Measurements from ENCODE around the gene PLAAT1. TPM values are rescaled to one million over a fixed set of nuclear protein-coding genes. Genes with fewer than 3 reads are reported as not detected.

Gene PLAAT1
- 1 to 10 TPM; 3.1 to 4.8 (median 3.4) TPM for polyA plus RNA-seq (ENCODE audit: insufficient read length in 4 of 4)

DNA sequence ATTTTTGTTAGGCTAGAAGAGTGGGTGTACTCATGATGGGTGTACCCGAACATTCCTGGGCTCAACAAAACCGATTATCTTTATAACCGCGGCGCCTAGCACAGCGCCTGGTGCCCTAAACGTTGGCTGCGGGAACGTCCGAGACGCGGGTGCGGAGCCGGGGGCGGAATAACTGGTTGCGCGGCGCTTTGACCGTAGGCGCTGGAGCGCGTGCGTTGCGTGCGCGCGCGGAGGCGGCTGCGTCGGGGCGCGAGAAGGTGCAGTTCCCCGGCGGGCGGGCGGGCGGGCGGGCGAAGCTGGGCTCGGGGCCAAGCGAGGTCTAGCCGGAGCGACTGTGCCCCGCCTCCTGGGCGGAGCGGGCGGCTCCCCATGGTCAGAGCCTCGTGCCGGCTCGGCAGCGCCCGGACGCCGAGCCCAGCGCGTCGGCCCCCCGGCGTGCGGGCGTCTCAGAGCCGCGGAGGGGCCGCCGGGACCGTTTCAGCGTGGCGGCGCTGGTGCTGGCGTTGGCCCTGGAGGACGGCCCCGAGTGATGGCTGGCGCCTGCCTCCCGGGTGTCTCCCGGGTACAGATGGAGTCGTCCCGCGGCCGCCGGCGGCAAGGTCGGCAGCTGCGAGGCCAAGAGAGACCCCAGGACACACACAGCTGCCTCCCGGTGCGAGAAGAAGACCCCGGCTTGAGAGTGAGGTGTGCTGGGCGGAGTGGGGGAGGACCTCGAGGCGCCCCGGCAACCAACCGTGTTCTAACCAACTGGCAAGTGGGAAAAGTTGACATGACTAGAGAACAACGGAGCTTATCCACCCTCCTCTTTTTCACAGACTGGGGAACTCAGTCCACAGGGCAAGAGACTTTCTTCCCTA is at the start of gene PLAAT1:
Gene PLAAT1 (plus strand): TSS at position 373 of the 857 bp plus-strand sequence. CDS start 14,429 bp downstream, outside the sequence.
- peak; percentile 23 to 69 (median 35) for DNase-seq (ENCODE audit: low read depth in 4 of 4, low spot score in 2 of 4)

DNA sequence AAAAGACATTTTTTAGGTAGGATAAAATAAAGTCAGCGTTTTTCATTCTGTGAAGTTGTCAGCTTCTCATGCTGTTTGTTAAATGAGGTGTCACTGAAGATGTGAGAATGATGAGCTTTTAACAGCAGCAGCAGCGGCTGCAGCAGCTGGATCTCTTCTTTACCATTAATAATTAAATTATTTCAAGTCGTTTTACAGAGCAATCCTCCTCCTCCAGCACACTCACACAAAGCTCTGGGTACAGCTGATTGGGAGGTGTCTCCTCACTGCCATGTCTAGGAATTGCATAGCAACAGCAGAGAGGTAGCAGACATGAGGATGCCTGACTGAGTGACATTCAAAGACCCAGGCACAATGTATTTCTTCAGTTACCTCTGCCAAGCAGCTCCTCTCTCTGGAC is 46.7 kb upstream of the PLAAT1 start:
- DNase-seq (ENCODE audit: low read depth in 4 of 4, low spot score in 2 of 4) = no peak

DNA sequence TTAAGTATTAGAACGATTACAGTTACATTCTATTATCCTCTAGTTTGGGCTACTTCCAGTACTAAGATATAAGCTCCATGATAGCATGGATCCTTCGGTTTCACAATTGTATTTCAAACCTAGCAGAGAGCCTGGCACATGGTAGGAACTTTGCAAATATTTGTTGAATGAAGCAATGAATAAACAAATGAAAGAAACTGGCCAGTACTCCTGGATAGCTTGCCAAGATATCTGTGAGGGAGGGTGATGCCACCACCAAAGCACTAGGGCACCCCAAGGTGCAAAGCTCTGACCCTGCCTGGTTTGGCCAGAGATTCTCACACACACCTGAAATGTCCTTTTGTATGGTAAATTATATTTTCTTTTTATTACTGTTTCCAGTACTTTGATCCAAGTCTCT is 44.3 kb upstream of the PLAAT1 start:
- DNase-seq (ENCODE audit: low read depth in 4 of 4, low spot score in 2 of 4) = no peak

DNA sequence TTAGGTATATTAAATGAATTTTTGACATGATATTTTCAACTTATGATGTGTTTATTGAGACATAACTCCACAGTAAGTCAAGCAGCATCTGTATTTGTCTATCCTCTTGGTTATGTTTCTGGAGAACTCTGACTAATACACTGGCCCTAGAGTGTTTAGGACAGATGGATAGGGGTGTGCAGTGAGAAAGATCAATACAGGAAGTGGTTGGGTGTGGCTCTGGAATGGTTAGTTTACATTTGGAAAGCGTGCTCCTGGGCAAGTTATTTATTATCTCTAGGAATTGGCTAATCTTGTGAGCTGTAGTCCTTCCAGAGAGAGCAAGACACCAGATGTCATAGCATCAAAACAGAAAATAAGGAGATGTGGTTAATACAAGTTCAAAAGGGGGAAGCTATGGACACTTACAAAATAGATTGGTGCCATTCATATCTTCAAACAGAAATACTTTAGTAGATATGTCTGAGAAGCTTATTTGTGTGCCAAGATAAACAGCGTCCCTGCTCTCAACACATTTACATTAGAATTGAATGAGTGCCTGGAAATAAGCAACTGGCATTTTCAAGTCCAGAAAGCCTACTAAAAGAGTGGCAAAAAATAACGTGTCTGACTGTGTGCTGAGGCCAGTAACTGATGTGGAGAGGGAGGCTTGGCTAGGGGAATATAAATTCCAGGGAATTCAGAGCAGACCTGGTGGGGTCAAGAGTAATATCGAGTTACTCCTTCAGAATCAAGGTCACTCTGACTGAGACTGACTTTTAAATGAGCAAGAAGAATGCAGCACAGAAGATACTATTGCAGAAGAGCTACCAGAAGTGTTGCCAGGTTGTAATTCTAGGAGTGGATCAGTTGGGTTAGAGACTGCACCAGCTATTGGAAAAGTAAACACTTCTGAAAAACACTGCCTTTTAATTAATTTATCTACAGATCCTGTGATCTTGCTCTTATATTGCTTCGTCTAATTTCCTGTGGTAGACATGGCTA is 33.4 kb upstream of the PLAAT1 start:
- no peak for DNase-seq (ENCODE audit: low read depth in 4 of 4, low spot score in 2 of 4)

DNA sequence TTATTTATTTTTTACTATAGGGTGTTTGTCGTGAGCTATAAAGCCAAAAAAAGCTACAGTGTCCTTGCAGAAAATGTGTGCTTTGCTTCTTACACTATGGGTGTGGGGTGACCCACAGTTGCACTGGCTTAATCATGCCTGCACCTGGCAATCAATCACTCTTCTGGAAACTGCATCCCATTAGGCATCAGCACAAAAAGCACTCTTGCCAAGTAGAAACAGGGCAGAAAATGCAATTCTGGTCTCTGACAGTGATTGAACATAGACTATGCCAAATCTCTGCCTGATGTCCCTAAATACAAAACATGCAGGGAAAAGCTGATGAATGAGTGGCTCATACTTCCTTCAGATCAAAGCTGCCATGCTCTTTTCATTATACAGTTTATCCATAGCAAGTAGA is 30.4 kb upstream of the PLAAT1 start:
- no peak for DNase-seq (ENCODE audit: low read depth in 4 of 4, low spot score in 2 of 4)

DNA sequence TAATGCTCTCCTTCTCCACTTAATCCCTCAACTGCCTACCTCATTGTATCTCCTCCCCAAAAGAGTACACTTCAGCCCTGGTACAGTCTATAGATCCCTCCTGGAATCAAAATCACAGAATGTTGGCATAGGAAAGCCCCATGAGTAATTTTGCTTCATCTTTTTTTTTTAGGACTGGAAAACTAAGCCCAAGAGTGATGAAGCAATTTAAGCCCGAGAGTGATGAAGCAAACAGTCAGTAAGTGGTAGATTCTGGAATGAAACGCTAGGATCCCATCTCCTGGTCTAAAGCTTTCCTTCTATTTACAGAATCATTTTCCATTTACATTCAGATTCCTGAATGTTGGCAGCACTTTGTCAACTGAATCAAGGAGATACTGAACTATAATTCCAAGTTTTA is 29.8 kb upstream of the PLAAT1 start:
- DNase-seq (ENCODE audit: low read depth in 4 of 4, low spot score in 2 of 4) = no peak

DNA sequence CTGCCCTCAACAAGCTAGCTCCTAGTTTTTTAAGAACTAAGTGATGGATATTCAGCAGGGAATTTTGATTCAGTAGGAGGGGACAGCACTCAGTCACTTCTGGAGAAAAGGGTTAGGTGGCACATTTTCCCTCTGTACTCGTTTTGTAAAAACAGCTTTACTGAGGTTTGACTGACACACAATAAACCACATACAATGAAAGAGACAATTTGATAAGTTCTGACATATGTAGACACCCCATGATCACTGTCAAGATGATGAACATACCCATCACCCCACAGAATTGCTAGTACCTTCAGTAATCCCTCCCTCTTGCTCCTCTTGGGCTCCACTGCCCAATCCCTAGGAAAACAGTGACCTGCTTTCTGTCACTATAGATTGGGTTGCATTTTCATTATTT is 29.0 kb upstream of the PLAAT1 start:
- no peak for DNase-seq (ENCODE audit: low read depth in 4 of 4, low spot score in 2 of 4)

DNA sequence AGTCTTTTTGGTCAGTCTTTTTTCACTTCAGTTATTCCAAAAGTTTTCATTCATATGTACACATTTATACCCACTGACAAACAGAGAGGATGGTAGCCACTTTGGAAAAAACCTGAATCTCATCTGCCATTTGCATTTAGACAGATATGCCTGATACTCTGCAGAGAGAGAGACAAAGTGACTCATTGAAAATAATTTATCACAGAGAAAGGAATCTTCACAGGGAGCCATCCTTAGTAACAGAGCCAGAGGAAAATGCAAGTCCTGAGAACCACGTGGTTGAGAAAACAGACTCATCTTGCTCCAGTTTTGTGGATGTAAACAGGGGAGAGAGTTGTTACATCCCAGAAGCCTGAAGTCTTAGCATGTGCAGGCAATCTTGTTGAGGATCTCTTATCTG is 28.2 kb upstream of the PLAAT1 start:
- DNase-seq (ENCODE audit: low read depth in 4 of 4, low spot score in 2 of 4) = no peak

DNA sequence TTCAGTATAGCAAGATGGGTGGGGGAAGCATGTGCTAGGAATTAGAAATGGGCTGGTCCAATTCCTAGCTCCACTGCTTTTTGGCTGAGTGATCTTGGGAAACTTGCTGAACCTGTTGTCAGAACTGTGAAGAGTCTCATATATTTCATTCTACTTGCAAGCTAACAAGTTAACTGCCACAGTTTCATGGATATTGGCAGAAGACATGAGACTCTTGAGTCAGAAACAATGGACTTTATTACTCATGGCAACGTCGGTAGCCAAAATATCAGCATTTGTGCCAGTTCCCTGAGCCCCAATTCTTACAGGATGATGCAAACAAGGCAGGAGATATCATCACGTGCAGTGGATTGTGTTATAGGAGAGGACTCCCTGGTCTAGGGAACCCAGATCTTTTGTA is 26.6 kb upstream of the PLAAT1 start:
- DNase-seq (ENCODE audit: low read depth in 4 of 4, low spot score in 2 of 4) = no peak

DNA sequence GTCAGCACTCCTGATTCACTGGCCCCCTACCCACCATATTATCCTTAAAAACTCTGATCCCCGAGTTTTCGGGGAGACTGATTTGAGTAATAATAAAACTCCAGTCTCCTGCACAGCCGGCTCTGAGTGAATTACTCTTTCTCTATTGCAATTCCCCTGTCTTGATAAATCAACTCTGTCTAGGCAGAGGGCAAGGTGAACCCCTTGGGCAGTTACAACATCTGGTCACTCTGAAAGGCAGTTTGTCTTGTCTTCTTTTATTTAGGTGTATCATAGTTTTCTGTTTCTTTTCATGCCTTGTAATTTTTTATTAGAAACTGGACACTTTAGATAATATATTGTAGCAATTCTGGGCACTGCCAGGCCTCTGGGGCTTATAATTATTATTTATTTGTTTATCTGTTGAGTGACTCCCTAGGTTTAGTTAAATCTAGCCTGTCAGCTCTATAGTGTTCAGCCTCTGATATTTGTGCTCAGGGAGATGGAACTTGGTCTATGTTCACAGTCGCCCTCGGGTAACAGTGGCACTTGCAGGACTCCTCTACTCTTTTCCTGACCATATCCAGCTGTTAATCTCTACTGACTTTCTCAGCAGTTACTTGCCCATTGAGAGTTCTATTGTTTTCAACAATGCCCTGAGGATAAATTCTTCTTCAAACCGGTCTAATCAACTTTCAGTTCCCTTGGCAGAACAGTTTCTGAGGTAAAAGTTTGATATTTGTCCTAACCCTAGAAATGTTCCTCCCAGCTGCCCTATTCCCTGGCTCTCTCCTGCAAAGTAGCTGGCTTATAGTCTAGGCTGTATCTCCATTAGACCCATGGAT is 15.5 kb upstream of the PLAAT1 start:
- no peak for DNase-seq (ENCODE audit: low read depth in 4 of 4, low spot score in 2 of 4)

DNA sequence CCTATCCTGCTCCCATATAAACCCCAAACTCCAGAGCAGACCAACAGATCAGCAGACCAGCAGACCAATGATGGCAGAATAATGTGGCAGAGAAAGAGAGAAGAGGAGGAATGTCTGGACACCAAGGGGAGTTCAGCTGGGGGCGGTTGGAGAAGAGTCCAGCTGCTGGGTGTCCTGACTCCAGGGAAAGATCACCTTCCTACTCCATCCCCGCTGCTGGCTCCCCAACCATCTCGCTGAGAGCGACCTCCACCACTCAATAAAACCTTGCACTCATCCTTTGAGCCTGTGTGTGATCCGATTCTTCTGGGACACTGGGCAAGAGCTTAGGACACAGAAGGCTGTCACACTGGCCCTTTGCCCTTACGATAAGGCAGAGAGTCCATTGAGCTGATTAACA is 12.8 kb upstream of the PLAAT1 start:
- no peak for DNase-seq (ENCODE audit: low read depth in 4 of 4, low spot score in 2 of 4)

DNA sequence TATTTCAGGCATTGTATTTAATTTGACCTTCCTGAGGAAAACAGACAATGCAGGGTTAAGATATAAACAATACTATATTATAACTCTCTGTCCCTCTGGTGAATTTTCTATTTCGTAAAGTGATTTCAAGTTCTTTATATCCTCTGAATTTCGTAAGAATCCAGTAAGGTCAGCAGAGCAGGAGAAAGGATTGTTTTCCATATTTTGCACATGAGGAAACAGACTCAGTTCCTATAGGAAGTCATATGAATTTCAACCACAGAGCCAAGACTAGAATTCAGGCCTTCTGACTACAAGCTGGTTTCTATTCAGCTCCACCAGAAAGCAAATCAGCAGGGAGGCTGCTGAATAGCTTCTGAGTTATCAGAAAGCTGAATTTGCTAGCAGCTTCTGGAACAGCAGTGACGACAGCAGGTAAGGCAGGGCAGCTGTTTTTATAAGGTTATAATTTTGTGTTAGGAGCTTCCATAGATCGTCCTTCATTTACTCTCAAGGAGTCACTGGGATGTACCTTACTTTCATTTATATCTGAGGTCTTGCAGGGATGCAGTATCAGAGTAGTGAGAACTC is 11.1 kb upstream of the PLAAT1 start:
- DNase-seq (ENCODE audit: low read depth in 4 of 4, low spot score in 2 of 4) = no peak

DNA sequence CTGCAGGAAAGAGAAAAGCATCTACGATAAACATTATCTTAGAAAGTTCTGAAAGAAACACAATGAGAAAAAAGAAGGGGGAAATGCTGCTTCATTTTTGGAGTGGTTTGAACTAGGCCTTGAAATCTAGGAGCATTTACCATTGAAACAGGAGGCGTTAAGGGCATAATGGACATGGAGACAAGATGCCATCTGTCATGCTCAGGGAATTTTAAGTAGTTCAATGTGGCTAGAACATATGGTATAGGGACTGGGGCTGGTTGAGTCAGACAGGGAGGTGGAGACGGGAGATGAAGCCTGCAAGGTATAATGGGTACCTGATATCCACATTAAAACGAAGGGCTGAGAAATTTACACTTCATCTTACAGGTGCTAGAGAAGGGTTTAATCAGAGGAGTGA is 10.4 kb upstream of the PLAAT1 start:
- DNase-seq (ENCODE audit: low read depth in 4 of 4, low spot score in 2 of 4) = no peak

DNA sequence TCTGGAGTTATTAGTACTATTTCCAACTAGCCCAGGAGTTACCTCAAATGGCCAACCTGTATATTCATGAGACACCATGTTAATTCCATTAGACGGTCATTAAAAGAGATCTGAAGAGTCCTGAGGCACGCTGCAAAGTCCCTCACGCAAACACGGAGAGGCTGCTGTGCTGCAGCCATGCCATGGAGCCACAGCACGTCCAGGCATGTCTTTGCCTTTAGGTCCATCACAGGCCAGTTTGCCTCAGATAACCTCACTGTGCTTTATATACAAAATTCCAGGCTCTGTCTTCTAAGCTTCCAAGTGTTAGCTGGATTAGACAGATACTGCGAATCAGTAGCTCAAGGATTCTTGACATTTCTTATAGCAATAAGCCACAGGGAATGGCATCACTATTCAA is 9.8 kb upstream of the PLAAT1 start:
- no peak for DNase-seq (ENCODE audit: low read depth in 4 of 4, low spot score in 2 of 4)

DNA sequence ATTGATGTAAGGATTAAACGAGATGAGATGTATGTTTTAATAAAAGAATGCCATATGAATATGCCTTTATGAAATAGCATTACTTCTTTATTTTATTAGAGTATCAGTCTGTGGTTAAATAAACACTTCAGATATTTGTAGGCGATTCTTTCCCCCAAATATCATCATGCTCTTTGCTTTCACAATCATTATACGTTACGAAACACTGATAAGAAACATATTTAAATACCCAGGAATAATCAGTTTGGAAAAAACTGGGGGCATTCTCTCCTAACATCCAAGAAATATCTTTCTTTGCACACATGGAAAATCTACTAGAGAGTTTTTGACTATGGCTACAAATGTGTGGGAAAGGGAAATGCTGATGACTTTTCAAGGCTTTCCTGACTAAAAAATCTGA is 4.4 kb upstream of the PLAAT1 start:
- no peak for DNase-seq (ENCODE audit: low read depth in 4 of 4, low spot score in 2 of 4)

DNA sequence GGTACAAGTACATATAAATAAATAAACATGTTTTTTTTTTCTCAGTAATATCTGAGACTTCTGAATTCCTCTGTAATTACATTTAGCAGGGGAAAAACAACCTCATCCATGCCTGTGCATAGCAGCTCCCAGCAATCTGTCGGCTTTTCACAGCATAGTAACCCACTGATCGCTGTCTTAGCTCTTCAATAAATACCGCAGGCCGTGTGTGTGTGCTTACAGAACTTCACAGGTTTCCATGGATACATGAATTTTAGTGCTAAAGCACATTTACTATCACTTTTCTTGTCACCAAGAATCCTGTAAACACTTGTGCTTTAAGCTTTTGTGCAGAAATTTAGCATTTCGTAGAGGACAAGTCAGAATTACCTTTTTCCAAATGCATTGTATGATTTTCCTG is 4.0 kb upstream of the PLAAT1 start:
- no peak for DNase-seq (ENCODE audit: low read depth in 4 of 4, low spot score in 2 of 4)

DNA sequence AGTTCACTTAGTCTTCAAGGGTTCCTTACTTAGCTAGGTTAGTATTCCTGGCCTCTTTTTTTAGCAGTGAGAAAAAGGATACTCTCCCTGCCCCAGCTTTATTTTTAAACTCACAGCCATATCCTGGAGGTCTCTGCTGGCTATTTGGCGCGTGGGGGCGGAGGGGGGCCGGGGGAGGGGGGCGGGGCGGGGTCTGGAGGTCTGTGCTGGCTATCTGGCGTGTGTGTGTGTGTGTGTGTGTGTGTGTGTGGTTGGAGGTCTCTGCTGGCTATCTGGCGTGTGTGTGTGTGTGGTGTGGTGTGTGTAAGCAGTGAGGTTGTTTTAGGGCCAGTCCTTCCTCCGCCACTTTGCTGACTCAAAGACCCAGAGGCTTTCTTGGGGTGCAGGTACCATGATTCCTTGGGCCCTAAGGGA is 579 bp upstream of the PLAAT1 start:
- DNase-seq (ENCODE audit: low read depth in 4 of 4, low spot score in 2 of 4) = peak in 1 of 4 donors; percentile 12

DNA sequence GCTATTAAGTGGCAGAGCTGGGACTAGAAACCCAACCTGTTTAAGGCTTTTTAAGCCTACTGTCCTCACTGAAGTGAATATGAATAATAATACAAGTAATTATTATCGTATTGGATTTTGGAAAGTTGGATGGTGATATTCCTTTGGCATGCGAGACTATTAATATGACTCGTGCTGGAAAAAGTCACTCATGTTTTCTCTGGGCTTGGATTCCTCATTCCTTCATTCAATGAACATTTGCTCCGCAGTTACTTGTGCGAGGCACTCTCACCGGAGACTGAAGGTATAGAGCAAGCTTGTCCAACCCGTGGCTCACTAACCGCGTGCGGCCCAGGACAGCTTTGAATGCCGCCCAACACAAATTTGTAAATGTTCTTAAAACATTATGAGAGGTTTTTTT is 694 bp downstream of the PLAAT1 start:
- peak in 1 of 4 donors; percentile 3 for DNase-seq (ENCODE audit: low read depth in 4 of 4, low spot score in 2 of 4)

DNA sequence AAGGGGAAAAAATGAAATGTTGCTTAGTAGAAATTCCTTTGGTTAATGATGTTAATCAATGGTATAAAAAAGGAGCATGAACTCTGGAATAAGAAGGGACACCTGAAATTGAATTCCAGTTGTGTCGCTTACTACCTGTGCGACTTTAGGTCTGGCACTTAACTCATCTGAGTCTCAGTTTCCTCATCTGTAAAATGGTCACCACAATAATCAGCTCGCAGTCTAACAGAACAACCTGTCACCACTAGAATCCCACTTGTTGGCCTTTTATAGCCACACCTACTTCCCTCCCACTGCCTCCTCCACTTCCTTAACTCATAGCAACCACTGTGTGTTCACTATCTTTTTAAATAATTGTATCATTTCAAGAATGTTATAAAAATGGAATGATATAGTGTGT is 2.5 kb downstream of the PLAAT1 start:
- DNase-seq (ENCODE audit: low read depth in 4 of 4, low spot score in 2 of 4) = no peak

DNA sequence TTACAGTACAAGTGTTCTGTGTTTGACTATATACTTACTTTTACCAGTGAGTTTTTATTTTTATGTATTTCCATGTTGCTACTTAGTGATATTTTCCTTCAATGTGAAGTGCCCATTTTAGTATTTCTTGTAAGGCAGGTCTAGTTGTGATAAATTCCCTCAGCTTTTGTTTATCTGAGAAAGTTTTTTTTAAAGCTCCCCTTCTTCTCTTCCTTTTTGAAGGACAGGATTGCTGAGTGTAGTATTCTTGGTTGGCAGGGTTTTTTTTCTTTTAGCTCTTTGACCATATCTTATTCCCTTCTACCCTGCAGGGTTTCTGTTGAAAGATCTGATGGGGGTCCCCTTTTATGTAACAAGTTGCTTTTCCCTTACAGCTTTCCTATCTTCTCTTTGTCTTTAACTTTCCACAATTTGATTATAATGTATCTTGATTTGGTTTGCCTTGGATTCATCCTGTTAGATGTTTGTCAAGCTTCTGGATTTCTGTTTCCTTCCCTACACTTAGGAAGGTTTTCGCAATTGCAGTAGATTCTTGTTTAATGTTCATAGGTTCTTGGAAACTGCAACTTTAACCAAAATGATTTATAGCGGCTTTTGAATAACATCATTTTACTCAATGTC is 7.9 kb downstream of the PLAAT1 start:
- no peak for DNase-seq (ENCODE audit: low read depth in 4 of 4, low spot score in 2 of 4)
